ENCODE measurements around the gene SLC6A11. TPM values are rescaled to one million over a fixed set of nuclear protein-coding genes. Genes with fewer than 3 reads are reported as not detected.

Gene SLC6A11
- total RNA-seq, 1 experiment from 2014 or later = not detected

DNA sequence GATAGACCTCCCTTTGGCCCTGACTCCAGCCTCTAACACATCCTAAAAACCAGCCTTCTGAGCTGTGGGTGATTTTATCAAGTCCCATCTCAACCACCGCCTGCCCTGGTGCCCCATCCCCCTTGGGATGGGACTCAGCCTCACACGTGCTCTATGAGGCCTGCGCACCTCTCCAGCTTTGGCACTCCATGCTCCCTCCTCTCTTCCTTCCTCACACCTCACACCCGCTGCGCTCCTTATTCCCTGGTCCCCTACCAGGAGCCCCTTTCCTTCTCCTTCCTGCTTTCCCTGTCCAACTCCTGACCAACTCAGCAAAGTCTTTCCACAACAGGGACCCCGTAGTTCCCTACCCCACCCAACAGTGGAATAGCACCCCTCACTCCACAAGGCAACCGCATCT lies 158.1 kb downstream of the SLC6A11 start:
- POLR2A ChIA-PET (ENCODE audit: unreplicated experiment) = no interaction called here
- CTCF ChIA-PET = no interaction called here
- Histone ChIP-seq H3K36me3 (ENCODE audit: low read depth) (no peaks in the 10 kb centered on the region), H2AFZ (no peak overlapping the region), H3K27me3 (ENCODE audit: insufficient read depth, low read depth) (peaks cover 95% of the 10 kb centered on the region), H4K20me1 (ENCODE audit: insufficient read depth) (no peaks in the 10 kb centered on the region), H3K27ac (no peak overlapping the region), H3K4me1 (replicated peaks; ENCODE audit: insufficient read depth) (no peaks in the 10 kb centered on the region), H3K9me3 (ENCODE audit: insufficient read depth, low read depth) (no peaks in the 10 kb centered on the region), H3K9me2 (ENCODE audit: insufficient read depth) (no peaks in the 10 kb centered on the region), H3F3A (ENCODE audit: insufficient read depth, low read depth) (no peaks in the 10 kb centered on the region), H3K4me3 (no peak overlapping the region), H3K4me2 (no peak overlapping the region), H3K79me2 (ENCODE audit: low read depth) (no peaks in the 10 kb centered on the region)
- no peak for DNase-seq
- intact Hi-C loops (cut with micrococcal nuclease; ENCODE audit: unreplicated experiment) = loop anchor here (10.0 kb wide), 1 partner anchor 81 kb away; no protein-coding TSS in a partner anchor
- TF ChIP-seq, protein P1, sequence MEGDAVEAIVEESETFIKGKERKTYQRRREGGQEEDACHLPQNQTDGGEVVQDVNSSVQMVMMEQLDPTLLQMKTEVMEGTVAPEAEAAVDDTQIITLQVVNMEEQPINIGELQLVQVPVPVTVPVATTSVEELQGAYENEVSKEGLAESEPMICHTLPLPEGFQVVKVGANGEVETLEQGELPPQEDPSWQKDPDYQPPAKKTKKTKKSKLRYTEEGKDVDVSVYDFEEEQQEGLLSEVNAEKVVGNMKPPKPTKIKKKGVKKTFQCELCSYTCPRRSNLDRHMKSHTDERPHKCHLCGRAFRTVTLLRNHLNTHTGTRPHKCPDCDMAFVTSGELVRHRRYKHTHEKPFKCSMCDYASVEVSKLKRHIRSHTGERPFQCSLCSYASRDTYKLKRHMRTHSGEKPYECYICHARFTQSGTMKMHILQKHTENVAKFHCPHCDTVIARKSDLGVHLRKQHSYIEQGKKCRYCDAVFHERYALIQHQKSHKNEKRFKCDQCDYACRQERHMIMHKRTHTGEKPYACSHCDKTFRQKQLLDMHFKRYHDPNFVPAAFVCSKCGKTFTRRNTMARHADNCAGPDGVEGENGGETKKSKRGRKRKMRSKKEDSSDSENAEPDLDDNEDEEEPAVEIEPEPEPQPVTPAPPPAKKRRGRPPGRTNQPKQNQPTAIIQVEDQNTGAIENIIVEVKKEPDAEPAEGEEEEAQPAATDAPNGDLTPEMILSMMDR (conservative IDR thresholded peaks at IDR 0.05) = no peak
- no peak for TF ChIP-seq EZH2 (IDR thresholded peaks at IDR 0.05; ENCODE audit: low read depth)
- BruUV-seq (replicated peaks) = no TSS peak

DNA sequence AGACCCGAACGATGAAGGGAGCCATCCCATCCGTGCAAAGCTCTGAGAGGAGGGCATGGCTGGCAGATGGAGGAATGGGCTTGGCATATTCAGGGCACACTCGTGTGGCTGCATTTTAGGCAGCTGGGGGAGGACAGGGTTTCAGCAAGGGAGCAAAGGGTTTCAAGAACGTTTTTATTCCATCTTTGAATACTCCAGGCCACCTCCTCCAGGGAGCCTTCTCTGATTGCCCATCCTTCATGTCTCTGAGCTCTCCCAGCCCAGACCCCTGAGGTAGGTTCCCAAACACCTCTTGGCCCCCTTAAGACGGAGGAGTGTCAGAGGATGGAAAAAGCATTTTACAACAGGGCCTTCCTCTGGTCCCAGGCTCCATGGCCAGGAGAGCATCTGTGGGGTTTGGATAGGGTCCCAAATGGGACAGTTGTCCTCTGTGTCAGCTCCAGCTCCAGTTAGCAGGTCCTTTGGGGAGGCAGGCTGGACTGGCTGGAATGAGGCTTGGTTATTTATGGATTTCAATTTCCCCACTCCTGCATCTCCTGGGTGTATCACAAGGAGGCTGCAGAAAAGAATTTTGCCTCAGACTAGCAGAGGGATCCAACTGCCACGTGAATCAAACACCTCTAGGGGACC lies 158.8 kb downstream of the SLC6A11 start:
- Histone ChIP-seq H3K27me3 (ENCODE audit: insufficient read depth, low read depth) (peaks cover 95% of the 10 kb centered on the region), H3K4me1 (replicated peaks; ENCODE audit: insufficient read depth) (no peaks in the 10 kb centered on the region), H3F3A (ENCODE audit: insufficient read depth, low read depth) (no peaks in the 10 kb centered on the region), H3K4me2 (no peak overlapping the region), H3K9me3 (ENCODE audit: insufficient read depth, low read depth) (no peaks in the 10 kb centered on the region), H2AFZ (no peak overlapping the region), H3K27ac (no peak overlapping the region), H3K9me2 (ENCODE audit: insufficient read depth) (no peaks in the 10 kb centered on the region), H3K4me3 (no peak overlapping the region), H4K20me1 (ENCODE audit: insufficient read depth) (no peaks in the 10 kb centered on the region), H3K79me2 (ENCODE audit: low read depth) (no peaks in the 10 kb centered on the region), H3K36me3 (ENCODE audit: low read depth) (no peaks in the 10 kb centered on the region)
- no peak for DNase-seq
- ChIA-PET CTCF (no interaction called here), POLR2A (ENCODE audit: unreplicated experiment) (no interaction called here)
- intact Hi-C loops (cut with micrococcal nuclease; ENCODE audit: unreplicated experiment) = loop anchor here (10.0 kb wide), 1 partner anchor 80 kb away; no protein-coding TSS in a partner anchor
- BruUV-seq (replicated peaks) = no TSS peak
- TF ChIP-seq, protein P1 (conservative IDR thresholded peaks at IDR 0.05) = no peak
- no peak for TF ChIP-seq EZH2 (IDR thresholded peaks at IDR 0.05; ENCODE audit: low read depth)

DNA sequence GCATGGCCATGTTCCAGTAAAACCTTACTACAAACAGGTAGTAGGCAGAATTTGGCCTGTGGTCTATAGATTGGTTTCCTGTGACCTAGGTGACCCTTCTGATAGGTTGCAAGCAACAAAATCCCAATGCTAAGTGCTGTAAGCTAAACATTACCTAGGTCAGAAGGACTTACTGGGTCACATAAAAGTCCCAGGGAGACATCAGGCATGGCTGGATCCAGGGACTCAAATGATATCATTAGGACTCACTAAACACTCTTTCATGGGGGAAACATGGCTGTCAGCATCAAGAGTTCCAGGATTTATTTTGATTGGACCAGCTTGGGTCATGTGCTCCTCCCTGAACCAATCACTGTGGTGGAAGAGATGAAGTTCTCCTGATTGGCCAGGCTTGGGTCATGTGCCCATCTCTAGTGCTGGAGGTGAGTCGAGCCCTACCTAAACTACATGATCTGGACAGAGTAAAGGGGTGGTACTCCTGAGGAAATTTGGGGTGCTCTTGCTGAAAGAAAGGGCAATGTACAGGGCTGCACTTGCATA lies 159.7 kb downstream of the SLC6A11 start:
- no peaks in the 10 kb centered on the region for H3K9me2 ChIP-seq (ENCODE audit: insufficient read depth)
- H3K36me3 ChIP-seq (ENCODE audit: low read depth) = no peaks in the 10 kb centered on the region
- TF ChIP-seq, protein P1 (conservative IDR thresholded peaks at IDR 0.05) = no peak
- no peak for TF ChIP-seq EZH2 (IDR thresholded peaks at IDR 0.05; ENCODE audit: low read depth)
- H3K4me2 ChIP-seq = no peak overlapping the region
- no peak overlapping the region for H3K4me3 ChIP-seq
- BruUV-seq (replicated peaks) = no TSS peak
- no peaks in the 10 kb centered on the region for H3K9me3 ChIP-seq (ENCODE audit: insufficient read depth, low read depth)
- no peak for DNase-seq
- POLR2A ChIA-PET (ENCODE audit: unreplicated experiment) = no interaction called here
- H3K4me1 ChIP-seq (replicated peaks; ENCODE audit: insufficient read depth) = no peaks in the 10 kb centered on the region
- CTCF ChIA-PET = no interaction called here
- intact Hi-C loops (cut with micrococcal nuclease; ENCODE audit: unreplicated experiment) = loop anchor here (10.0 kb wide), 1 partner anchor 79 kb away; no protein-coding TSS in a partner anchor
- H3F3A ChIP-seq (ENCODE audit: insufficient read depth, low read depth) = no peaks in the 10 kb centered on the region
- no peaks in the 10 kb centered on the region for H3K79me2 ChIP-seq (ENCODE audit: low read depth)
- no peak overlapping the region for H3K27ac ChIP-seq
- H3K27me3 ChIP-seq (ENCODE audit: insufficient read depth, low read depth) = peaks cover 95% of the 10 kb centered on the region
- H4K20me1 ChIP-seq (ENCODE audit: insufficient read depth) = no peaks in the 10 kb centered on the region
- no peak overlapping the region for H2AFZ ChIP-seq
